Lower leg skin (tissue), 4 donors: ENCODE results near the gene SULF2. TPM values are rescaled to one million over a fixed set of nuclear protein-coding genes. Genes with fewer than 3 reads are reported as not detected.

ENCODE experiments used
- DNase-seq, 2 donors: peaks; one replicate each; pipeline ENCODE4 v3.0.0-alpha.2; 2019; ENCODE audit warnings: low spot score in 2 of 2
- H3K4me3 ChIP-seq: fragments of 200-600 bp; sonication (generic); 2 replicates; pipeline ENCODE4 v1.5.1; 2017; ENCODE audit warnings: mild to moderate bottlenecking, low read depth; ENCODE audit not compliant: poor library complexity, severe bottlenecking
- POLR2A ChIP-seq, 2 donors: fragments of 450-650 bp; IDR thresholded peaks; one replicate each; pipeline ENCODE4 v1.6.1; 2016 to 2017; ENCODE audit warnings: antibody characterized with exemption in 2 of 2, mild to moderate bottlenecking in 1 of 2, moderate library complexity in 1 of 2
- WGBS, 2 donors: methylation state at CpG; one replicate each; pipeline ENCODE4 v1.1.5; 2018; 5-methylcytosine and 5-hydroxymethylcytosine counted together
- intact Hi-C: fragments of 100-400 bp; cut with DNase I; formaldehyde crosslinking; loops from one replicate; pipeline ENCODE4 v1.15.0; 2023; ENCODE audit warnings: low total_unique reads
- total RNA-seq, 4 donors: library from RNA; depleted of rRNA; stranded (reverse); fragments of >200 nt; gene quantifications; one replicate each; pipeline ENCODE4 v1.1.0, GENCODE V29; 2016
- TF ChIP-seq, protein P1 (sequence below), 3 donors: fragments of 450-650 bp; IDR thresholded peaks; one replicate each; pipeline ENCODE4 v1.5.1; 2016; ENCODE audit warnings: antibody characterized with exemption in 3 of 3, mild to moderate bottlenecking in 3 of 3, moderate library complexity in 2 of 3

SULF2 gene
- total RNA-seq, 4 donors from 2014 or later, result 18.3 to 83.0 (median 28.0) TPM

DNA sequence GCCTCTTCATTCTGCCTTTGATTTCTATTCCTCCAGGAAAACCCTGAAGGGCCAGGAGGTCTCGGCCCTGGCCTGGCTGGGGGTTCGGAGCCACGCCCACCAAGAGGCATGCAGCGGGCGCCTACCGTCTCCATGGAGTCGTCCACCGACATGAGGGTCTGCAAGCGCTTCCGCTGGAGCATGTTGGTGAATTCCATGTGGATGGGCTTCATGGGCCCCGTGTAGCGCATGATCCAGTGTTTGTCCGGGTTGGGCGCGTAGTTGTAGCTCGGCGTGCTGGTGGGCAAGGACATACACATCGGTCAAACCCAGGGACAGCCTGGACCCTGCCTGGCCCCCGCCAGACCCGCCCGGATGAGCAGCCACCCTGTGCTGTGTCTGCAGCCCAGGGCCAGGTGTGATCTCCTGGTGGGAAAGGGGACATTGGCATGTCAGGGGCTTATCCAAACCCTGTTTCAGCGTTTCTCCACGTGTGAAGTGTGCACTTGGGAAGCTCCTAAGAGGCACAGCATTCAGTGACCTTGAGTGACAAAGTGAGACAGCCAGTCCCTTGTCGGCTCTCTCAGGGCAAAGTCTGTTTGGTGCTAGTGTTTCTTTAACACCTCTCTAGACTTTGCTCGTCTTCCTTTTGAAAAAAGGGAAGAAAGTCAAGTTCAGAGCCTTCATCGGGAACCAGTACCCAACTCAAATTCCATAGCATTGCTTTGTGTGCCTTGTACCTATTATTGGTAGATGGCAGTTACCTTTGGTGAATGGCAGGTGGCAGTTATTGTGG lies 100.8 kb downstream of the SULF2 start:
- WGBS, 2 donors, result 95 to 97% methylated on average over 26 of the region's 26 CpGs
- intact Hi-C loops, result loop anchor here (5.0 kb wide), 1 partner anchor 93 kb away; no protein-coding TSS in a partner anchor
- H3K4me3 ChIP-seq, result no peak overlapping the region
- TF ChIP-seq, protein P1, sequence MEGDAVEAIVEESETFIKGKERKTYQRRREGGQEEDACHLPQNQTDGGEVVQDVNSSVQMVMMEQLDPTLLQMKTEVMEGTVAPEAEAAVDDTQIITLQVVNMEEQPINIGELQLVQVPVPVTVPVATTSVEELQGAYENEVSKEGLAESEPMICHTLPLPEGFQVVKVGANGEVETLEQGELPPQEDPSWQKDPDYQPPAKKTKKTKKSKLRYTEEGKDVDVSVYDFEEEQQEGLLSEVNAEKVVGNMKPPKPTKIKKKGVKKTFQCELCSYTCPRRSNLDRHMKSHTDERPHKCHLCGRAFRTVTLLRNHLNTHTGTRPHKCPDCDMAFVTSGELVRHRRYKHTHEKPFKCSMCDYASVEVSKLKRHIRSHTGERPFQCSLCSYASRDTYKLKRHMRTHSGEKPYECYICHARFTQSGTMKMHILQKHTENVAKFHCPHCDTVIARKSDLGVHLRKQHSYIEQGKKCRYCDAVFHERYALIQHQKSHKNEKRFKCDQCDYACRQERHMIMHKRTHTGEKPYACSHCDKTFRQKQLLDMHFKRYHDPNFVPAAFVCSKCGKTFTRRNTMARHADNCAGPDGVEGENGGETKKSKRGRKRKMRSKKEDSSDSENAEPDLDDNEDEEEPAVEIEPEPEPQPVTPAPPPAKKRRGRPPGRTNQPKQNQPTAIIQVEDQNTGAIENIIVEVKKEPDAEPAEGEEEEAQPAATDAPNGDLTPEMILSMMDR (IDR thresholded peaks at IDR 0.05), result no peak
- TF ChIP-seq POLR2A (IDR thresholded peaks at IDR 0.05), result no peak
- no peak for DNase-seq

DNA sequence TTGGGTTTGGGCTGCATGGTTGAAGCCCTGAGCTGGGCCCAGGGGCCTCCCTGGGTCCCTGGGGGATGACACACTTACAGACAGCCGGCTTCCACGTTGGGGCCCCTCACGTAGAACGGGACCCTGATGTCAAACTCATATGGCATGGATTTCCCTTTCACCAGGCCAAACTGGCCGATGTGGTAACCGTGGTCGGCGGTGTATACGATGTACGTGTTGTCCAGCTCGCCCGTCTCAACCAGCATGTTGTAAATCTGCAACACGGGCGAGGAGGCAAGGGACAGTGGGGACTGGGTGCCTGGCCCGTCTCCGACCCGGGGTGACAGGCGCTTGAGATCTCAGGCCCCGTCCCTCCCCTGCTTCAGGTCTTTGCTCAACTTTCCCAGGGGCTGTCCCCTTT lies 102.4 kb downstream of the SULF2 start:
- intact Hi-C loops, result no loop called here

DNA sequence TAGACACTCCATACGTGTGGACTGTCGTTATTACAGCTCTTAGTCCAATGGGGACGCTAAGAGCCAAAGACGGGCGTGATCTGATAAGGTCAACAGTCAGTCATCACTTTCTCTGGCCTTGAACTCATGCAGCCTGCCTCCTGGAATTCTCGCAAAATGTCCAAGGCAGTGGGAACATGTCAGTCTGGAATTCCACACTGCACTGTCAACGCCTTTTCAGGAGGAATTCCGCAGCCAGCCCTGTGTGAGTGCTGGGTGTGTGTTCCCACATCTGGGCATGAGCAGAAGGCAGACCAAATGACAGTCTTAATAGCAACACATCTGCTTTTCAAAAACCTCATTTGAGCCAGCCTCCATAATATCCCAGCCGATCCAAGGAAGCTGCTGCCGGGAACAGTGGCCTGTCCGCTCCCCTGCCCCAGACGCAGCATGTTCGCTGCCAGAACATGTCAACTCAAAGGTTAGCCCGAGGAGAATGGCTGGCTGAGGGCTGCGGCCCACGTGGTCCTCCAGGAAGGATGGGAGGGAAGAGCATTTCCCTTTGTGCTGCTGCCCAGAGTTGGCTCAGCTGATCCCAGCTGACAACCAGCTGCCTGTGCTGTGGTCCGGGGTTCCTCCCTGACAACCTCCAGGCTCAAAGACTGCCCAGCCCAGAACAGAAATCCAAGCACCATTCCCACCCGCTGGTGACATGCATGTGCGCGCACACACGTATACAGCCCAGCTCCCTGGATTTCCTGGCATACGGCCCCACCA lies 103.1 kb downstream of the SULF2 start:
- 19 to 29% methylated on average over 21 to 22 of the region's 22 CpGs for WGBS, 2 donors
- TF ChIP-seq, protein P1 (IDR thresholded peaks at IDR 0.05), result no peak
- no peak for TF ChIP-seq POLR2A (IDR thresholded peaks at IDR 0.05)

More for the DNA sequence above, 102.4 kb downstream of the SULF2 start:
- TF ChIP-seq, protein P1 (IDR thresholded peaks at IDR 0.05), result no peak
- TF ChIP-seq POLR2A (IDR thresholded peaks at IDR 0.05), result no peak
- DNase-seq, result no peak
- WGBS, 2 donors, result 78 to 79% methylated on average over 17 to 19 of the region's 19 CpGs
- H3K4me3 ChIP-seq, result no peak overlapping the region

DNA sequence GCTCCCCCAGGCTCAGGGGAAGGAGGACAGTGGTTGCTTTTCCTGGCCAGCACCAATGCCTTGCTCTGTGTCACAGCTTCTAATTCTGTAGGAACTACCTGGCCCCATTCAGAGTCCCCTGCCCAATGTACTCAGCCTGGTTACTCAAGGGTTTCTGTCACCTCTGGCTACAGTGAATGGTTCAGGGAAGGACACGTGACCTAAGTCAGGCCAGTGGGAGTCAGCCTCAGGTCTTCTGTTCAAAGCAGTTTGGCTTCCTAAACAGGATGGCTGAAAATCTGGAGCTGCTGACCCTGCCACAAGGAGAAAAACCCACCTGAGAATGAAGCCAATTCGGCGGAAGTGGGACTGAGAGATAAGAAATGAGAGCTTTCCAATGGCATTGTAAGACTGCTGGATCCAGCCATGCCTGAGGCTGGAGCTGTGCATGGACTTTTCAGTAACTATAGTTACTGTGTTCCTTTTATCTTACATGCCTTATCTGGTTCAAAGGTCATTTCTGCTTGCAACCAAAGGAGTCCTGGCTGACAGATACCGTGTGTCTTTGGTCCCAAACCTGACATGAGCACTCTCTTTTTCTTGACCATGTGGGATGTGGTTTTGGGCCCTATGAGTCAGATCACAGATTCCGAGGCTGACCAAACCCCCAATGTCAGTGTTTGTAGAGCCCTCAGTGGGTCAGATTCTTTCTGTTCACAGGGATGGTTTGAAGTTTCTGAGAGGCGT lies 104.3 kb downstream of the SULF2 start:
- intact Hi-C loops, result no loop called here
- TF ChIP-seq, protein P1 (IDR thresholded peaks at IDR 0.05), result no peak
- no peak for TF ChIP-seq POLR2A (IDR thresholded peaks at IDR 0.05)
- 93 to 94% methylated on average over 6 of the region's 6 CpGs for whole genome bisulfite sequencing, 2 donors
- no peak overlapping the region for H3K4me3 ChIP-seq
- DNase-seq, result no peak

More for the DNA sequence above, 103.1 kb downstream of the SULF2 start:
- intact Hi-C loops, result no loop called here
- DNase-seq, result peak; percentile 69 to 92
- H3K4me3 ChIP-seq, result no peak overlapping the region

DNA sequence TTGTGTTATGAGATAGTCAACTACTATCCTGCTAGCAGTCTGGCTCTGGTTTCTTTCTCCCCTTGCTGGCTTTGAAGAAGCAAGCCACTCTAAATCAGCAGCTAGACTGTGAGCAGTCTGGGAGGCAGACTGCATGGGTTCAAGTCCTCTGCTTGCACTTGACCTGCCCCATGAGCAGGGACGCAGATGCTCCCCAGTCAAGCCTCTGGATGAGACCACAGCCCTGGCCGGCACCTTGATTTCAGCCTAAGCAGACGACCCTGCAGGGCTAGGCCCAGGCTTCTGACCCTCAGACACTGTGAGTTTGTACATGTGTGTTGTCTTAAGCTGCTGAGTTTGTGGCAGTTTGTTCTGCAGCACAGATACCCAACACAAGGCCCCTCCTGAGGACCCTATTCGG lies 105.8 kb downstream of the SULF2 start:
- WGBS, 2 donors, result 92 to 99% methylated on average over 3 to 4 of the region's 4 CpGs
- TF ChIP-seq POLR2A (IDR thresholded peaks at IDR 0.05), result no peak
- TF ChIP-seq, protein P1 (IDR thresholded peaks at IDR 0.05), result no peak
- no peak for DNase-seq
- intact Hi-C loops, result no loop called here
- no peak overlapping the region for H3K4me3 ChIP-seq
